NCI-H510A (cell line): Measurements from ENCODE around the gene C16orf54.
"Not testable (repeated sequence)": the region's sequence is repeated elsewhere in the genome, so short reads cannot be mapped to it uniquely, and the experiment has no call there.

Experiments used
- DNase-seq: peaks from one replicate; lab custom pipeline; 2025; lab: John Stamatoyannopoulos, UW

Gene C16orf54

DNA sequence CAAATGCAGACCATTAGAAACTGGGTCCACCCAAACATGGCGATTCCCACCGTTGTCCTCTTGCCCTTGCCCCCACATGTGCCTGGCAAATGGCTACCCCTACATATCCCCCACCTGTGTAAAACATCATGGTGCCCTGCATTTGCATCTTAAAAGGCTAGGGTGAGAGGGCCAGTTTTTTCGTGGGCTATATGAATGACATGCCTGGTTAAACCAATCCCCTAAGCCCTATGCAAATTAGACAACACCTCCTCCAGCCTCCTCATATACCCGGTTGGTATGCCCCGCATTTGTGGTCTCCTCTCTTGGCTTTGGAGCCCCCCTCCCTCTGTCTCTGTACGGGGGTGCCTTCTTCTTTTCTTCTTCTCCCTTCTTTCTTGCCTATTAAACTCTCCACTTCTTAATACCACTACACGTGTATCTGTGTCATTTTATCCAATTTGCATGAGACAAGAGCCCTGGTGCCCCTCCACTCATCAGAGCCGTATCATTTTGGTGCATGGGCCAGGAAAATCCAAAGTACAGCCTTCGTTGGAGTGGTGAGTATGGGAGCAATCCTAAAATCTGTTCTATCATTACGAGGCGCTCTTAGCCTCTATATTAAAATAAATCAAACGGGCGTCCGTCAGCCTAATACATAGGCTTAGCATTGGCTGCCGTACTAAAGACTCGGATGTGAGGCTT lies 36.7 kb downstream of the C16orf54 start:
- no peak for DNase-seq

DNA sequence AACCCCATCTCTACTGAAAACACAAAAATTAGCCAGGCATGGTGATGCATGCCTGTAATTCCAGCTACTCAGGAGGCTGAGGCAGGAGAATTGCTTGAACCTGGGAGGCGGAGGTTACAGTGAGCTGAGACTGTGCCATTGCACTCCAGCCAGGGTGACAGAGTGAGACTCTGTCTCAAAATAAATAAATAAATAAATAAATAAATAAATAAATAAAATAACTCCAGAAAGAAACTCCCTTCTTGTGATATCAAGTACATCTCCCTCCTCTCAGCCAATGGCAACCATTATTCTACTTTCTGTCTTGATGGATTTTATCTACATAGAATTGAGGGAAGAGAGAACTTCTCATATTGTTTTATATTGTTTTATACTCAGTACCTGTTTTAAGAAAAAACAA lies 38.6 kb downstream of the C16orf54 start:
- not testable (repeated sequence) for DNase-seq

DNA sequence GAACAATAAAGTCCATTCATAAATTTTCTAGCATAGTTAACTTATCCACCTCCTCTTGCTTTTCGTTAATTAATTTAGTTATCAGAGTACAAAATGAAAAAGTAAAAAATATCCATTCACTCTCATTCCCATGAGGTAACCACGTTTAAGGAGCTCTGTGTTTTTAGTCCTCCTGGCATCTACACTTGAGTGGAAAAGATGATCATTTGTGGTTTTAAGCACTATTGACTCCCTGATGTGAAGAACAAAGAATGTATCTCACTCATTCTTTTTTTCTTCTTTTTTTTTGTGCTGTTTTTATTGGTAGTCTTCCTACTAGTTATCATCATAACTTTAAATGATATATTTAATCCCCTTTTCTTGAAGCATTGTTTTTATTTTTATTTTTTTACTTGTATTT lies 40.8 kb downstream of the C16orf54 start:
- no peak for DNase-seq

DNA sequence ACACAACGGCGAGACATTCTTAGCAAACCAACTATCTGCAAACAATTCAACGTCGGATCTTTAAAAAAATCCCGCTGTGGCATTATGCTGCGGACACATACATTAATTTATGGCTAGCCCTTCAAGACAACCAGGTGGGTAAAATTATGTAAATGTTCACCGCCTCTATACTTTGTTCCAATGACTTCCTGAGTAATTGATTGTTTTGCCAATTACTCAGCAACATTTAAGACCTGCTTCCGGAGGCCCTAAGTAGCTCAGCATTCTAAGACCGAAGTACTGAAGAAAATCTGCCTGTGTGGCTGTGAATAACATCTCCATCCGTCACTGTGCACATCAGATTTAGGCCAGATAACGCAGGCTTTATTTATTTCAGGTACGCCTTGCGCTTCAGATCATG lies 43.5 kb downstream of the C16orf54 start:
- DNase-seq: no peak

DNA sequence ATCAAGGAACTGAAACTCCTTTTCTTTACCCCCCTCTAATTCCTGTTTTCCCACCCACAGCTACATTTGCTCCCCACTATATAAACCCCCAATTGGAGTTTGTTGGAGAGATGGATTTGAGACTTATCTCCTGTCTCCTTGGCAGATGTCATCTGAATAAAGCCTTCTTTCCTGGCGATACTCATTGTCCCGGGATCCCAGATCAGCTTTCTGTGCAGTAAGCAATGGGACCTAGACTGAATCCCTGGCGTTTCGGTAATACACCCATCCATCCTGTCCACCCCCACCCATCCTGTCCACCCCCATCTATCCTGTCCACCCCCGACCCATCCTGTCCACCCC lies 44.6 kb downstream of the C16orf54 start:
- no peak for DNase-seq

DNA sequence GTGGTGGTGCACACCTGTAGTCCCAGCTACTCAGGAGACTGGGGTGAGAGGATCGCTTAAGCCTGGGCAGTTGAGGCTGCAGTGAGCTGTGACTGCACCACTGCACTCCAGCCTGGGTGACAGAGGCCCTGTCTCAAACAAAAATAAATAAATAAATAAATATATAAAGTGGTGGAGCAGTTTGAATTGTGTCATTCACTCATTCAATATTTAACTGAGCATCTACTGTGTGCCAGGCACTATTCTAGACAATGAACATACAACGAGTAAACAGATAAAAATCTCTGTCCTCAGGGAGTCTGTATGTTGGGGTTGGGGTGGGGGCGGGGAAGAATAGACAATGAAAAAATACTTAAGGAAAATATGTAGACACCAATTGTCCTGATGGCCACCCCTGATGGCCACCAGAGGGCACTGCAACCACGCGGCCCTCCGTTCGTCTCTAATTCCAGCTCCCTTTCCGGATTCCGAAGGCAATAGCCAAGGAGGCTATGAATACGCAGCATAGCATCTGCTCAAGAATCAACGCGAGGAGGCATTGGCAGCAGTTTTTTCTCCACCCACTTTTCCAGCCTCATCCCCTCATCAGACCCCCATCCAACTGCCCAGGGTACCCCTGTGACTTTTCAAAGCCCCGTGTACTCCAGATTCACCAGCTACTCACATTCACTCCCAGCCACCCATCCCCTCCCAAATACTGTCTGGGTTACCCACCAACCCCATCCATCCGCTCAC lies 45.4 kb downstream of the C16orf54 start:
- DNase-seq: peak; percentile 66

DNA sequence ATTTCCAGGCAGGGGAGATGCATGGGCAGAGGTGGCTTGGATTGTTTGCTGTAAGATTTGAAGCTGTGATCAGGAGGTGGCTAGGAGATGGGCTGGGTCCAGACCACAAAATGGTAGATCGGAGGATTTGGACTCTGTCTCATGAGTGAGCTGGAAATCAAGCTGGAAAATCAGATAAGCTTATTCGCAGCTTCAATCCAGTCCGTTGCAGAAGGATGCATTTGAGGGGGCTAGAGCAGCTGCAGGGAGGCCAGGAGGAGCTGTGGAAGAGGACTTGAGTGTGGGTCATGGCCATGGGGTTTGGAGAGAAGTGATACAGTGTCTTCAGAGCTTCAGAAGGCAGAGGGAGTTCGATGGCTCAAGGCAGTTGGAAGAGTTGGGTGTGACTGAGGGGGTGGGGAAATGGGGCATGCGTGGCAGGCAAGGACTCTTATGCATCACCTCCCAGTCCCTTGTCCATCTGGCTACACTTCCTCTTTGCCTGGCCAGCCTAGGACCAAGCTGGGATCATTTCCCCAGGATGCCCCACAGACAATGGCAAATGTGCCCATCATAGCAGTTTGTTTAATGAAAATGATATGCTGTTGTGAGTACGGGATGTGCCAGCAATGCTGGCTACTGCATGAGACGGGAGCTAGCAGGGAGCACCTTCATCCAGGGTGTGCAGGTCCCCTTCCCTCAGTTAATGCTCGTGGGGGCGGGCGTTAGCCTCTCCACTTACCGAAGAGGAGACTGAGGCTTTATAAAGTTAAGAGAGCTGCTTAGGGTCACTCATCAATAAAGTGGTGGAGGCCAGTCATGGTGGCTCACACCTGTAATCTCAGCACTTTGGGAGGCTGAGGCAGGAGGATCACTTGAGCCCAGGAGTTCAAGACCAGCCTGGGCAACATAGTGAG lies 46.2 kb downstream of the C16orf54 start:
- no peak for DNase-seq

DNA sequence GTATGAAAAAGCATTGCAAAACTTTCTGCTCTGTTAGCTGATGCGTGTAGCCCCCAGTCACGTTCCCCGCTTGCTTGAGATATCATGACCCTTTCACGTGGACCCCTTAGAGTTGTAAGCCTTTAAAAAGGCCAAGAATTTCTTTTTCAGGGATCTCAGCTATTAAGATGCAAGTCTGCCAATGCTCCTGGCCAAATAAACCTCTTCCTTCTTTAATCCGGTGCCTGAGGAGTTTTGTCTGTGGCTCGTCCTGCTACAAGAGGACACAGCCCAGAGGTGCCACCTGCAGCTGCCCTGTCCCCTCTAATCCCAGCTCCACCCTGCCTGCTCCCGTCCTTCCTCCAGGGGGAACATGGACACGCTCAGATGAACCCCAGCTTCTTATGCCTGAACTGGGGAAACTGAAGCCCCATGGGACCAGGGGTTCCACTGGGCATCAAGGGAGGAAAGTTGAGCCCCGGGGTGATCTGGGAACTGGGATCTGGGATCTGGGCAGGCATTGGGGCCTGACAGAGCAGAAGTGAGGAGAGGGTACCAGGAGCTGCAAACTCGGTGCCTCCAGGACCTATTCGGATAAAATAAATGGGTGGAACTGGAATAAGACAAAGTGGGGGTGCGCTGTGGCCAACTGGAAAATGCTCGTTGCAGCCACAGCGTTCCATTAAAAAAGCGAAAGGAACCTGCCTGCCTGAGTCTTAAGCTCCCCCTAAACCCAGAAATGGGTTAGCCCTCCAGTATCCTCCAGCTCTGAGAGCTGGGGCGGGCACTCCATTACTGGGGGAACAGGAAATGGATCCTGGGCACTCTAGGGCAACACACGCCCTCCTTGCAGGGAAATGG lies 47.1 kb downstream of the C16orf54 start:
- no peak for DNase-seq

DNA sequence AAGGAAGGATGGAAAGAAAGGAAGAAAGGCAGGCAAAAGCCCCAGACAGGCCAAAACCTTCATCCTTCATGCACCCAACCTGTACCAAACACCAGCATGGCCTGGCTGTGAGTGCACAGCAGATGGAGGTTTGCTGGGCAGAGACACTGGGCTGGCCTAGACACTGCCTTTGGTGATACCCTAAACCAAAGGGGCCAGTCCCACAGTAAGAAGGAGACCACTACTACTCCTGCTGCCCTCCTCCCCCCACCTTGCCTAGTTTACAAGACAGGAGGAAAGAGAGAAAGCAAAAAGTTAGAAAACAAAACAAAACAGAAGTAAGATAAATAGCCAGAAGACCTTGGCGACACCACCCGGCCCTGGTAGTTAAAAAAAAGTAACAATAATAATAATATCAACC lies 47.7 kb downstream of the C16orf54 start:
- no peak for DNase-seq

DNA sequence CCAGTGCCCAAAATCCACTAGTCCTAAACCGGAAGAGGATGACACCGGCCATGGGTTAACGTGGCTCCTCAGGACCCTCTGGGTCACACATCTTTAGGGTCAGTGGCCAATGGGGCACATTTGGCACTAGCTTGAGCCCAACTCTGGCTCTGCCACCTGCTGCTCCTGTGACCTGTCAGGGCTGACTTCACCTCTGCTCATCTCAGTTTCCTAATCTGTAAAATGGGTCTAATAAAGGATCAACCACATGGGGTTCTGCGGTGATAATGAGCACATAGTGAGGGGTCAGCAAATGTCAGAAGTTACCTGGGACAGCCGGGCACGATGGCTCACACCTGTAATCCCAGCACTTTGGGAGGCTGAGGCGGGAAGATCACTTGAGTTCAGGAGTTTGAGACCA lies 48.4 kb downstream of the C16orf54 start:
- no peak for DNase-seq

DNA sequence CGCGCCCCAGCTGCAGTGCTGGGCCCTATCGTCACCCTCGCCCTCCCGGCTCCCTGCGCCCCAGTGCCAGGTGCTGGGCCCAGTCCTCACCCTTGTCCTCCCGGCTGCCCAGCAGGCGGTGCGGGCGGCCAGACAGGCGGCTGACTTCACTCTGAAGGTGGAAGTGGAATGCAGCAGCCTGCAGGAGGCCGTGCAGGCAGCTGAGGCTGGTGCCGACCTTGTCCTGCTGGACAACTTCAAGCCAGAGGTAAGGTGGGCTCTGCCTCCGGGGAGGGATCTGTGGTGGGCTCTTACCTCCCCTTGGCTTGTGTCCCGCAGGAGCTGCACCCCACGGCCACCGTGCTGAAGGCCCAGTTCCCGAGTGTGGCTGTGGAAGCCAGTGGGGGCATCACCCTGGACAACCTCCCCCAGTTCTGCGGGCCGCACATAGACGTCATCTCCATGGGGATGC lies 48.9 kb downstream of the C16orf54 start:
- no peak for DNase-seq

DNA sequence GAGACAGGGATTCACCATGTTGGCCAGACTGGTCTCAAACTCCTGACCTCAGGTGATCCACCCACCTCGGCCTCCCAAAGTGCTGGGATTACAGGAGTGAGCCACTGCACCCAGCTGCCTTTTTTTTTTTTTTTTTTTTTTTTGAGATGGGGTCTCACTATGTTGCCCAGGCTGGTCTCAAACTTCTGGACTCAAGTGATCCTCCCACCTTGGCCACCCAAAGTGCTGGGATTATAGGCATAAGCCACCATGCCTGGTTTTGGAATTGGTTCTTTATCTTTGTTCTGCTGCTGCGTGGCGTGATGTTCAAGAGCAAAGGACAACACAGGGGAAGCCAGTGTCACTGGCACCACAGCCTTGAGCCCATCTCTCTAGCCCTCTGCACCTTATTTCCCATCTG lies 50.1 kb downstream of the C16orf54 start:
- not testable (repeated sequence) for DNase-seq

DNA sequence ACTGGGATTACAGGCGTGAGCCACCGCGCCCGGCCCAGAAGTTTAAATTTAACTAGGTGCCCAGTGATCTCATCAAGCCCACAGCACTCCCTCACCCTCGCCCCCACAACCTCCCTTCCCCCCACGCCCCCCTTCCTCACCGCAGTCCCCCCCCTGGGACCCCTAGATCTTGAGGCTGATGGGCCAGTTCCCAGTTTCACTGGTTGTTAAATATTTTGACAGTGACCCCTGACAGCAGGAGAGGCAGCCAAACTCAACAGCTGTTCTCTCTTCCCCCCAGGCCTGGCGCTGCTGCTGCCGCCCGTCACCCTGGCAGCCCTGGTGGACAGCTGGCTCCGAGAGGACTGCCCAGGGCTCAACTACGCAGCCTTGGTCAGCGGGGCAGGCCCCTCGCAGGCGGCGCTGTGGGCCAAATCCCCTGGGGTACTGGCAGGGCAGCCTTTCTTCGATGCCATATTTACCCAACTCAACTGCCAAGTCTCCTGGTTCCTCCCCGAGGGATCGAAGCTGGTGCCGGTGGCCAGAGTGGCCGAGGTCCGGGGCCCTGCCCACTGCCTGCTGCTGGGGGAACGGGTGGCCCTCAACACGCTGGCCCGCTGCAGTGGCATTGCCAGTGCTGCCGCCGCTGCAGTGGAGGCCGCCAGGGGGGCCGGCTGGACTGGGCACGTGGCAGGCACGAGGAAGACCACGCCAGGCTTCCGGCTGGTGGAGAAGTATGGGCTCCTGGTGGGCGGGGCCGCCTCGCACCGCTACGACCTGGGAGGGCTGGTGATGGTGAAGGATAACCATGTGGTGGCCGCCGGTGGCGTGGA lies 51.2 kb downstream of the C16orf54 start:
- no peak for DNase-seq

DNA sequence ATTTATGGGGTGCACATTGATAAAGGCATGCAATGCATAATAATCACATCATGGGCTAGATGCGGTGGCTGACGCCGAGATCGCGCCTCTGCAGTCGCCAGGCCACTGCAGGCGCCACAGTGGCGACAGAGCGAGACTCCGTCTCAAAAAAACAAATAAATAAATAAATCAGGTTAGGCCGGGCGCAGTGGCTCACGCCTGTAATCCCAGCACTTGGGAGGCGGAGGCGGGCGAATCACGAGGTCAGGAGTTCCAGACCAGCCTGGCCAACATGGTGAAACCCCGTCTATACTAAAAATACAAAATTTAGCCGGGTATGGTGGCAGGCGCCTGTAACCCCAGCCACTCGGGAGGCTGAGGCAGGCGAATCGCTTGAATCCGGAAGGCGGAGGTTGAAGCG lies 53.2 kb downstream of the C16orf54 start:
- DNase-seq: not testable (repeated sequence)
